ENCODE results near the gene HCN1.

- TF ChIP-seq CTCF (IDR thresholded peaks at IDR 0.05): no peak
- no peak for TF ChIP-seq POLR2A (IDR thresholded peaks at IDR 0.05)
These were observed 188.0 kb downstream of the HCN1 start for GRCh38 chr5:45508135-45508534.
